ENCODE data around the gene GRB2.

GRCh38 chr17:75273977-75274708 lies 131.3 kb downstream of the GRB2 start:
- no peak for TF ChIP-seq CTCF (IDR thresholded peaks at IDR 0.05 in 8 of 11, conservative IDR thresholded peaks at IDR 0.05 in 3 of 11)
- no peak for TF ChIP-seq POLR2A (IDR thresholded peaks at IDR 0.05)

All from spleen (tissue), 7 donors.